Measurements from ENCODE around the gene PITPNM1.

DNA sequence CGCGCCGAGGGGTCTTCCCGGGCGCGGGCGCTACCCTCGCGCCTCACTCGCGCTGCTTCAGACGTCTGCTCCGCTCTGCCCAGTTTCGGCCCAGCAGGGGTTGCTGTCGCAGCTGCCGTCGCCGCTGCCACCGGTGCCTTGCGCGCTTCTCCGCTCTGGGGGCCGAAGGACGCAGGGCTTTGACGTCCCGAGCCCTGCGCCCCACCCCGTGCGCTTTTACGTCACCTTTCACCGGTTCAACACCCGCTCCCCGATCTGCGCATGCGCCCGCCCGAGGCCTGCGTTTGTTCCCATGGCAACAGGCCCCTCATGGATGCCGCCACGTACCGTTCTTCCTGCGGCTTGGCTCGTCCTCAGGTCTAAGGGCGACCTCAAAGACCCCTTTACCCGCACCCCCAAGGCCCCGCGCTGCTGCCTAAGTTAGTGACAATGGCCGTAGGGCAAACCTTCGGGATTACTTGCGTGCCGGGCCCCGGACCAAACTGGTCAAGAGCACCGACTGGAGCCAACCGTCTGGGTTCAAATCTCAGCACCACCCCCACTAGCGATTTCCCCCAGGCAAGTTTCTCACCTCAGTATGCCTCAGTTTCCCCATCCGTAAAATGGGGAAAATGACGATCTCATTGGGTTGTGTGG, 3.4 kb upstream of the PITPNM1 start:
- TF ChIP-seq, protein P1, sequence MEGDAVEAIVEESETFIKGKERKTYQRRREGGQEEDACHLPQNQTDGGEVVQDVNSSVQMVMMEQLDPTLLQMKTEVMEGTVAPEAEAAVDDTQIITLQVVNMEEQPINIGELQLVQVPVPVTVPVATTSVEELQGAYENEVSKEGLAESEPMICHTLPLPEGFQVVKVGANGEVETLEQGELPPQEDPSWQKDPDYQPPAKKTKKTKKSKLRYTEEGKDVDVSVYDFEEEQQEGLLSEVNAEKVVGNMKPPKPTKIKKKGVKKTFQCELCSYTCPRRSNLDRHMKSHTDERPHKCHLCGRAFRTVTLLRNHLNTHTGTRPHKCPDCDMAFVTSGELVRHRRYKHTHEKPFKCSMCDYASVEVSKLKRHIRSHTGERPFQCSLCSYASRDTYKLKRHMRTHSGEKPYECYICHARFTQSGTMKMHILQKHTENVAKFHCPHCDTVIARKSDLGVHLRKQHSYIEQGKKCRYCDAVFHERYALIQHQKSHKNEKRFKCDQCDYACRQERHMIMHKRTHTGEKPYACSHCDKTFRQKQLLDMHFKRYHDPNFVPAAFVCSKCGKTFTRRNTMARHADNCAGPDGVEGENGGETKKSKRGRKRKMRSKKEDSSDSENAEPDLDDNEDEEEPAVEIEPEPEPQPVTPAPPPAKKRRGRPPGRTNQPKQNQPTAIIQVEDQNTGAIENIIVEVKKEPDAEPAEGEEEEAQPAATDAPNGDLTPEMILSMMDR (IDR thresholded peaks at IDR 0.05) = no peak
- peak; percentile 96; the same call in 1 of the 2 replicates for TF ChIP-seq SIN3A (IDR thresholded peaks at IDR 0.05; ENCODE audit: borderline replicate concordance, insufficient read depth, low read depth, low read length)

All from Panc1 (cell line).